Lower lobe of right lung (tissue), 2 donors: Measurements from ENCODE around the gene RBBP8NL. TPM values are rescaled to one million over a fixed set of nuclear protein-coding genes. Genes with fewer than 3 reads are reported as not detected.

Experiments used
- ATAC-seq, 2 donors: fragments of 200-7000 bp; cut with Tn5 transposase; one replicate each; pipeline ENCODE4 v1.9.1; 2020 to 2022; ENCODE audit warnings: mild to moderate bottlenecking in 2 of 2, moderate library complexity in 2 of 2
- DNase-seq: peaks from one replicate; pipeline ENCODE4 v3.0.0-alpha.2; 2020
- H3K27ac ChIP-seq: fragments of 200-600 bp; one replicate; pipeline ENCODE4 v1.8.0; 2022
- H3K27me3 ChIP-seq: fragments of 200-600 bp; one replicate; pipeline ENCODE4 v1.8.0; 2022; ENCODE audit warnings: low read depth
- H3K36me3 ChIP-seq: fragments of 200-600 bp; one replicate; pipeline ENCODE4 v1.8.0; 2022; ENCODE audit warnings: mild to moderate bottlenecking
- H3K4me1 ChIP-seq: fragments of 200-600 bp; one replicate; pipeline ENCODE4 v1.8.0; 2022
- H3K4me3 ChIP-seq: fragments of 200-600 bp; one replicate; pipeline ENCODE4 v1.8.0; 2022; ENCODE audit warnings: mild to moderate bottlenecking
- H3K9me3 ChIP-seq: fragments of 200-600 bp; one replicate; pipeline ENCODE4 v1.8.0; 2022
- intact Hi-C: fragments of 100-400 bp; cut with DNase I; formaldehyde crosslinking; loops from one replicate; pipeline ENCODE4 v1.11.0; 2022
- total RNA-seq: library from RNA; stranded (reverse); fragmentation: NEBNext Ultra II Directional; extraction: Animal tissue kit (Norgen Biotek cat#: 25700); gene quantifications from one replicate; pipeline ENCODE4 v1.2.1, GENCODE V29; 2021
- TF ChIP-seq, protein P1 (sequence below): fragments of 200-600 bp; IDR thresholded peaks from one replicate; pipeline ENCODE4 v1.8.0; 2022; ENCODE audit warnings: antibody characterized with exemption, mild to moderate bottlenecking
- donor health status: DM: no; HTN: yes; CAD: no; lungs with severe emphysema.

RBBP8NL gene
- total RNA-seq, 1 donor from 2014 or later = 2.0 TPM

DNA sequence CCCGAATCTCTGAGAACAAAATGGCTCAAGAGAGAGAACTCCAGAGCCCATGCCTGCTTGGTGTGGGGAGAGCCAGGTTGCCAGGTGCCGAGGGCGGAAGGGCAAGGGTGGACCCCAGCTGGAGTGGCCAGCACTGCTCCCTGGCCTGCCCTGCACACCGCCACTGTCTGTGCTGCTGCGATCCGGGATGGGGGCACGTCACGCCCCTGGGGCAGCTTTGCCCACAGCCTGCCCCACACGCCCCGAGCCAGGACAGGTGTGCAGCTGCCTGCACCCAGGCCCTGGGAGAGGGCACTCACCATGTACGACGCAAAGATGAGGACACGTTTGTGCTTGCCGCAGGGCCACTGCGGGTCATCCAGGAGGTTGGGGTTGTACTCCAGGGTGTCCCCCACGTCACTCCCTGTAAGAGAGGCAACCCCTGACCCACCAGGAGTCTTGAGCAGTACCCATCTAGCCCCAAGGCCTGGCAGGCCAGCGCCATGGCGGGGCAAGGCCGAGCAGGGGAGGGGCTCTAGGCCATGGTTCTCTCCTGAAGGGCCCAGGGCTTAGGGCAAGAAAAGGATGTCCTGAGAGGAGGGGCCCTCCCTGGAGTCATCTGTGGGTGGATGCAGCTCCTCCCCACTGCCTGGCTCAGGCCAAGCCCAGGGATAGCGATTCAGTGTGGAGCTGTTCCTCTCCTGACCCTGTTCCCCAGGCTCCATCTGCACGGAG is 34.6 kb downstream of the RBBP8NL start:
- Histone ChIP-seq H3K4me3 (no peak overlapping the region), H3K27me3 (no peaks in the 10 kb centered on the region), H3K27ac (no peak overlapping the region), H3K9me3 (no peaks in the 10 kb centered on the region), H3K4me1 (peaks cover 9% of the 10 kb centered on the region), H3K36me3 (peaks cover 45% of the 10 kb centered on the region)
- TF ChIP-seq, protein P1, sequence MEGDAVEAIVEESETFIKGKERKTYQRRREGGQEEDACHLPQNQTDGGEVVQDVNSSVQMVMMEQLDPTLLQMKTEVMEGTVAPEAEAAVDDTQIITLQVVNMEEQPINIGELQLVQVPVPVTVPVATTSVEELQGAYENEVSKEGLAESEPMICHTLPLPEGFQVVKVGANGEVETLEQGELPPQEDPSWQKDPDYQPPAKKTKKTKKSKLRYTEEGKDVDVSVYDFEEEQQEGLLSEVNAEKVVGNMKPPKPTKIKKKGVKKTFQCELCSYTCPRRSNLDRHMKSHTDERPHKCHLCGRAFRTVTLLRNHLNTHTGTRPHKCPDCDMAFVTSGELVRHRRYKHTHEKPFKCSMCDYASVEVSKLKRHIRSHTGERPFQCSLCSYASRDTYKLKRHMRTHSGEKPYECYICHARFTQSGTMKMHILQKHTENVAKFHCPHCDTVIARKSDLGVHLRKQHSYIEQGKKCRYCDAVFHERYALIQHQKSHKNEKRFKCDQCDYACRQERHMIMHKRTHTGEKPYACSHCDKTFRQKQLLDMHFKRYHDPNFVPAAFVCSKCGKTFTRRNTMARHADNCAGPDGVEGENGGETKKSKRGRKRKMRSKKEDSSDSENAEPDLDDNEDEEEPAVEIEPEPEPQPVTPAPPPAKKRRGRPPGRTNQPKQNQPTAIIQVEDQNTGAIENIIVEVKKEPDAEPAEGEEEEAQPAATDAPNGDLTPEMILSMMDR = no peak
- DNase-seq (no peak), ATAC-seq (no peak)
- intact Hi-C loops = no loop called here

GRCh38 chr20:62392077-62392418 is 35.3 kb downstream of the RBBP8NL start:
- Histone ChIP-seq H3K27ac (no peak overlapping the region), H3K27me3 (no peaks in the 10 kb centered on the region), H3K9me3 (no peaks in the 10 kb centered on the region), H3K36me3 (peaks cover 45% of the 10 kb centered on the region), H3K4me3 (no peak overlapping the region), H3K4me1 (peaks cover 14% of the 10 kb centered on the region)
- ATAC-seq = no peak
- no peak for DNase-seq
- intact Hi-C loops = no loop called here
- TF ChIP-seq, protein P1 = no peak

DNA sequence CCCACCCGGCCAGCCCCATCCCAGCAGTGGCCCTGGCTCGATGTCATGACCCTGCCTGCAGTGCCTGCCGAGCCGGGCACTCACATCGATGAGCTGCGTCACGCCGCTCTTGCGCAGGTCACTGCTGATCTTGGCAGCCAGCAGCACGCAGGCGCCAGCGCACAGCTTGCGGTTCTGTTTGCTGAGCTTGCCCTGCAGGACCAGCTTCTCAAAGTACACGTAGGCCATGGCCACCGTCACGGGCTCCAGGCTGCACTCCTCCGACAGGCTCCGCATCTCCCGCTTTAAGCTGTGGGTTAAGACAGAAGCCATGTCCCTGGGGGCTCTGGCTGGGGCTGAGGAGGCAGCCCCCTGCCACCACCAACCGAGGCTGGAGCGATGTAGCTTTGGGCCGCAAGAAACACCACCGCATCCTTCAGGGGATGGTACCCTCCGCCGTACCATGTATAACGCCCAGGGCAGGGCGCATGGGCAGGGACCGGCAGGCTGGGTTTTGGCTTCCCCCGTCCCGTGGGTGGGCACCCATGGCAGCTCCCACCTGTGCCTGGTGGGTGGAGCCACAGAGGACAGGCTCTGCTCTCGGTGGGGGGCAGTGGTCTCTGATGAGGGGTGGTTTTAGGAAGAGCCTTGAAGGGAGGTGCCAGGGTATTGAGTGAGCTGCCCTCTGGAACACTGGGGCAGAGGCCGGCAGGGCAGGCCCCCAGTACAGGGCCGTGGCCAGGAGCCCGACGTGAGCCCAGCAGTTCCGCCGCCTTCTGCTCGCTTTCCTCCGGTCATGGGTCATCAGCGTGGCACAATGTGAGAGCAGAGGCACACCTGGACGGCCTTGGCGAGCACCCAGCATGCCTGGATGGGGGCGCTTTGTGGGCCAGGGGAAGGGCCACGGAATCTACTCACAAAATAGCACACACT is 35.9 kb downstream of the RBBP8NL start:
- DNase-seq = no peak
- TF ChIP-seq, protein P1 = no peak
- no peak for ATAC-seq
- H3K4me3 ChIP-seq = no peak overlapping the region
- intact Hi-C loops = no loop called here
- H3K27me3 ChIP-seq = no peaks in the 10 kb centered on the region
- peaks cover 45% of the 10 kb centered on the region for H3K36me3 ChIP-seq
- H3K4me1 ChIP-seq = peaks cover 14% of the 10 kb centered on the region
- no peak overlapping the region for H3K27ac ChIP-seq
- H3K9me3 ChIP-seq = no peaks in the 10 kb centered on the region

GRCh38 chr20:62390317-62391164 is 36.8 kb downstream of the RBBP8NL start:
- TF ChIP-seq, protein P1 = no peak
- intact Hi-C loops = no loop called here
- H3K36me3 ChIP-seq = peaks cover 45% of the 10 kb centered on the region
- no peaks in the 10 kb centered on the region for H3K9me3 ChIP-seq
- no peak for DNase-seq
- no peak overlapping the region for H3K4me3 ChIP-seq
- H3K4me1 ChIP-seq = peaks cover 22% of the 10 kb centered on the region
- no peak overlapping the region for H3K27ac ChIP-seq
- H3K27me3 ChIP-seq = no peaks in the 10 kb centered on the region
- no peak for ATAC-seq

DNA sequence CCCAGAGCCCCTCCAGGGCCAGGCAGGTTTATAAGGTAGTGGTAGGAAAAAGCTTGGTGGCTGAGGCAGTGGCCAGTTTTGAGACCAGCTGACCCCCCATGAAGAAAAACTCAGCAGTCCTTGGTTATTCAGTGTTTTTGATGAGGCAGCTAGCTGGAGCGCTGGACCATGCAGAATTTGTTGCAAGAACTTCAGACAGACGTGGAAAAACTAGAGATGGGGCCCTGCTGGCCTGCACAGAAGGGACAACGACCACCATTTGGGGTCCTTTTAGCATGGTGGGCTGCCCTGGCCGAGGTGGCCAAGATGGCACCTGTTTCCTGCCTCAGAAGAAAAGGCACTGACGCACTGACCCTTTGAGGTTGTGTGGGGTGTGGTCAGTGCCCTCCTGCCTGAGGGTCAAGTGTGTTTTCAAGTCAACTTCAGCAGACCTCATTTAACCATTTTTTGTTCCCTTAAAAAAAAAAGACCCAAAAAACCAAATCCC is 37.7 kb downstream of the RBBP8NL start:
- TF ChIP-seq, protein P1 = no peak
- intact Hi-C loops = loop anchor here (10.0 kb wide), 1 partner anchor 85 kb away; the partner anchor contains the start of gene ADRM1

More for the DNA sequence above, 37.7 kb downstream of the RBBP8NL start:
- Histone ChIP-seq H3K4me3 (no peak overlapping the region), H3K4me1 (peaks cover 27% of the 10 kb centered on the region), H3K27ac (no peak overlapping the region), H3K9me3 (no peaks in the 10 kb centered on the region), H3K36me3 (peaks cover 45% of the 10 kb centered on the region), H3K27me3 (no peaks in the 10 kb centered on the region)
- ATAC-seq (no peak), DNase-seq (no peak)
